DND-41 (cell line): ENCODE measurements around the gene CDC123.

Source experiments
- CTCF ChIP-seq: IDR thresholded peaks from 2 replicates; pipeline ENCODE4 v1.5.1; 2012; ENCODE audit warnings: borderline replicate concordance, low read length, moderate library complexity, mild to moderate bottlenecking; ENCODE audit not compliant: poor library complexity, severe bottlenecking; ENCODE audit errors: extremely low read depth
- EZH2 ChIP-seq: IDR thresholded peaks from 3 replicates; pipeline ENCODE4 v1.6.1; 2012; ENCODE audit warnings: borderline replicate concordance, low read depth, mild to moderate bottlenecking, moderate library complexity, low read length, inconsistent platforms; ENCODE audit not compliant: severe bottlenecking

- TF ChIP-seq CTCF, result no peak
- no peak for TF ChIP-seq EZH2
Observed at GRCh38 chr10:12150163-12150562, 45.8 kb upstream of the CDC123 start.
